Lung (tissue), 16 donors: ENCODE results near the gene FXYD7. TPM values are rescaled to one million over a fixed set of nuclear protein-coding genes. Genes with fewer than 3 reads are reported as not detected.

Source experiments
- ATAC-seq: fragments of 200-7000 bp; cut with Tn5 transposase; one replicate; pipeline ENCODE4 v1.9.1; 2020; ENCODE audit warnings: moderate number of reproducible peaks; ENCODE audit not compliant: insufficient read depth, low FRiP score
- DNase-seq, 3 donors: peaks; one replicate each; pipeline ENCODE4 v3.0.0-alpha.2; 2013 to 2017
- H3K27ac ChIP-seq, 2 donors: one replicate each; pipeline ENCODE4 v1.5.1; 2013; ENCODE audit warnings: mild to moderate bottlenecking in 2 of 2, moderate library complexity in 2 of 2, control low read depth in 1 of 2, inconsistent platforms in 1 of 2, low read depth in 1 of 2, low read length in 1 of 2
- H3K27me3 ChIP-seq, 3 donors: one replicate each; pipeline ENCODE4 v1.5.1; 2013; ENCODE audit warnings: low read length in 2 of 3; ENCODE audit not compliant: control insufficient read depth in 3 of 3, insufficient read depth in 3 of 3
- H3K36me3 ChIP-seq, 4 donors: one replicate each; pipeline ENCODE4 v1.5.1; 2013; ENCODE audit warnings: low read length in 4 of 4, mild to moderate bottlenecking in 1 of 4, moderate library complexity in 1 of 4; ENCODE audit not compliant: control insufficient read depth in 4 of 4, insufficient read depth in 4 of 4
- H3K4me1 ChIP-seq, 5 donors: one replicate each; pipeline ENCODE4 v1.5.1; 2013; ENCODE audit warnings: low read length in 5 of 5, mild to moderate bottlenecking in 2 of 5, moderate library complexity in 1 of 5; ENCODE audit not compliant: control insufficient read depth in 5 of 5, insufficient read depth in 5 of 5
- H3K4me3 ChIP-seq: one replicate; pipeline ENCODE4 v1.5.1; 2013; ENCODE audit warnings: mild to moderate bottlenecking, control low read depth, moderate library complexity
- H3K9ac ChIP-seq, 2 donors: one replicate each; pipeline ENCODE4 v1.5.1; 2013; ENCODE audit warnings: low read length in 2 of 2, control low read depth in 1 of 2; ENCODE audit not compliant: insufficient read depth in 1 of 2
- H3K9me3 ChIP-seq, 4 donors: one replicate each; pipeline ENCODE4 v1.5.1; 2013; ENCODE audit warnings: low read length in 3 of 4, mild to moderate bottlenecking in 1 of 4, moderate library complexity in 1 of 4; ENCODE audit not compliant: control insufficient read depth in 4 of 4, insufficient read depth in 3 of 4
- WGBS, 2 donors: extraction: QIAGEN DNeasy Blood & Tissue Kit; methylation state at CpG; one replicate each; pipeline ENCODE4 v1.1.7; 2013; 5-methylcytosine and 5-hydroxymethylcytosine counted together
- long read RNA-seq, 5 donors: transcript quantifications; one replicate each; lab custom pipeline, GENCODE V29; 2026
- polyA plus RNA-seq, 2 donors: library from polyadenylated mRNA; stranded (reverse); fragments of 200-250 nt; gene quantifications; one replicate each; pipeline ENCODE4 v1.2.1, GENCODE V29; 2013
- total RNA-seq, 2 donors: library from RNA; depleted of rRNA in 1 of 2; stranded (reverse); fragments of >200 nt in 1 of 2; gene quantifications; one replicate each; pipeline ENCODE4 v1.2.1, GENCODE V29; 2014 to 2021
- TF ChIP-seq, protein P1 (sequence below): IDR thresholded peaks from 2 replicates; pipeline ENCODE4 v1.5.1; 2012; ENCODE audit warnings: mild to moderate bottlenecking; ENCODE audit errors: control extremely low read depth, extremely low read depth
- donor health status: control.
- donor health status: control.
- donor health status: Bipolar disorder and iron deficiency.
- donor health status: healthy.
- donor health status: DM: yes; HTN: yes; CAD: no.

Gene FXYD7
- total RNA-seq (not detected), polyA plus RNA-seq (under 1 TPM; 0.31 to 0.39 TPM)
- long read RNA-seq, donor 1, partial matches to known transcripts: 0 of 1 reads
- long read RNA-seq, donor 1, other reads (novel, unspliced or antisense): 0 of 1 reads
- long read RNA-seq, donor 2: 0 reads
- long read RNA-seq, donor 3: 0 reads
- long read RNA-seq, donor 4: 0 reads
- long read RNA-seq, donor 5, partial matches to known transcripts: 0 of 1 reads
- long read RNA-seq, donor 5, other reads (novel, unspliced or antisense): 0 of 1 reads

DNA sequence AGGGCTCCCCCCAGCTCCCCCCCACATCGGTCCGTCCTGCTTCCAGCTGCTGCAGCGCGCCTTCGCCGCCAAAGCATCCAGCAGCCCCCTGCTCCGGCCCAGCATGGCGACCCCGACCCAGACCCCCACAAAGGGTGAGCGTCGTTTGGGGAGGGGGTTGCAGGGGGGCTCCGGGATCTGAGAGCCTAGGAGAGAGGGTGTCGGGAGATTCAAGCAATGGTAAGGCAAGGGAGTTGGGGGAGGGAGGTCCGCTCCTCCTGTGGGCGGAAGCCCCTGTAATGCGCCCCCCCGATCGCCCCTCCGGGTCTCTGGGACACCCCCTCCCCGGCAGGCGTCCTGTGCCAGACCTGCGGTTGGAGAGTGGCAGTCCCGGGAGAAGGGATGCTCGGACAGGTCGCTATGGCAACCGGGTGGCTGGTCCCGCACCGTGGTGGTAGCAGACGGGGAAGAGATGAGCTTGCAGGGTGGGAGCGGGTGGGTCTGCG is at the start of gene FXYD7:
Gene FXYD7, plus strand, starts transcription at position 25 of the 485 bp plus-strand sequence. Its CDS starts 79 bp downstream, at position 104.
- no peak within 1 kb of the TSS for H3K9ac ChIP-seq
- H3K36me3 ChIP-seq: peaks cover 0 to 3% (median 0%) of the 10 kb centered on the region in 4 donors
- no peak within 1 kb of the TSS for H3K27ac ChIP-seq
- peak in 1 of 3 donors; percentile 29 for DNase-seq
- no peak for ATAC-seq
- no peak within 1 kb of the TSS for H3K4me3 ChIP-seq
- TF ChIP-seq, protein P1, sequence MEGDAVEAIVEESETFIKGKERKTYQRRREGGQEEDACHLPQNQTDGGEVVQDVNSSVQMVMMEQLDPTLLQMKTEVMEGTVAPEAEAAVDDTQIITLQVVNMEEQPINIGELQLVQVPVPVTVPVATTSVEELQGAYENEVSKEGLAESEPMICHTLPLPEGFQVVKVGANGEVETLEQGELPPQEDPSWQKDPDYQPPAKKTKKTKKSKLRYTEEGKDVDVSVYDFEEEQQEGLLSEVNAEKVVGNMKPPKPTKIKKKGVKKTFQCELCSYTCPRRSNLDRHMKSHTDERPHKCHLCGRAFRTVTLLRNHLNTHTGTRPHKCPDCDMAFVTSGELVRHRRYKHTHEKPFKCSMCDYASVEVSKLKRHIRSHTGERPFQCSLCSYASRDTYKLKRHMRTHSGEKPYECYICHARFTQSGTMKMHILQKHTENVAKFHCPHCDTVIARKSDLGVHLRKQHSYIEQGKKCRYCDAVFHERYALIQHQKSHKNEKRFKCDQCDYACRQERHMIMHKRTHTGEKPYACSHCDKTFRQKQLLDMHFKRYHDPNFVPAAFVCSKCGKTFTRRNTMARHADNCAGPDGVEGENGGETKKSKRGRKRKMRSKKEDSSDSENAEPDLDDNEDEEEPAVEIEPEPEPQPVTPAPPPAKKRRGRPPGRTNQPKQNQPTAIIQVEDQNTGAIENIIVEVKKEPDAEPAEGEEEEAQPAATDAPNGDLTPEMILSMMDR: no peak
- WGBS, 2 donors: 5 to 8% methylated on average over 30 to 31 of the region's 31 CpGs
- no peaks in the 10 kb centered on the region for H3K9me3 ChIP-seq
- peaks cover 4 to 38% (median 8%) of the 10 kb centered on the region in 5 donors for H3K4me1 ChIP-seq
- peaks cover 0 to 12% (median 2%) of the 10 kb centered on the region in 3 donors for H3K27me3 ChIP-seq

DNA sequence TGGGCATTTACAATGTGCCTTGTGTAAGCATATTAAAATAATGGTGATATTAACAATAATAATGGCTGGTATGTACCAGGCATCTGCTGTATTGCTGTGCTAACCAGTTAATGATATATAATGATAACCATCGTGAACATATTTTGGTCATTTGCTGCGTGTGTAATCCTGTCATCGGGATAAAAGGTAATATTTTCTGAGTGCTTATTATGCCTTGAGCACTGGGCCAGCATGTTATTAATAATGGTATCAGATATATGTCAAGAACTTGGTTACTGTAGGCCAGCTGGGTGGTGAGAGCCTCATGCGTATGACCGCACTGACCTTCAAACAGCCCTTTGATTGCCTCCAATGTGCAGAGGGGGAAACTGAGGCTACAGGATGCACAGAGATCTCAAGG is 49.6 kb upstream of the FXYD7 start:
- Histone ChIP-seq H3K4me3 (no peak overlapping the region), H3K4me1 (peaks cover 0 to 4% (median 0%) of the 10 kb centered on the region in 5 donors), H3K9me3 (no peaks in the 10 kb centered on the region), H3K9ac (no peak overlapping the region), H3K36me3 (no peaks in the 10 kb centered on the region), H3K27me3 (peaks cover 0 to 3% (median 0%) of the 10 kb centered on the region in 3 donors), H3K27ac (no peak overlapping the region)
- ATAC-seq: no peak
- no peak for DNase-seq
- 95 to 97% methylated on average over 5 of the region's 5 CpGs for WGBS, 2 donors
- TF ChIP-seq, protein P1: no peak

GRCh38 chr19:35093941-35094647 is 49.0 kb upstream of the FXYD7 start:
- H3K9ac ChIP-seq: no peak overlapping the region
- WGBS, 2 donors: 85 to 90% methylated on average over 10 to 11 of the region's 11 CpGs
- ATAC-seq: no peak
- H3K36me3 ChIP-seq: no peaks in the 10 kb centered on the region
- no peak overlapping the region for H3K4me3 ChIP-seq
- peaks cover 0 to 4% (median 0%) of the 10 kb centered on the region in 5 donors for H3K4me1 ChIP-seq
- DNase-seq: no peak
- TF ChIP-seq, protein P1: no peak
- peaks cover 0 to 3% (median 0%) of the 10 kb centered on the region in 3 donors for H3K27me3 ChIP-seq
- H3K27ac ChIP-seq: no peak overlapping the region
- H3K9me3 ChIP-seq: no peaks in the 10 kb centered on the region
